HG02610 (cell line): Measurements from ENCODE around the gene A4GNT.
"Not testable (repeated sequence)": the region's sequence is repeated elsewhere in the genome, so short reads cannot be mapped to it uniquely, and the experiment has no call there.

Source experiments
- ATAC-seq: cut with Tn5 transposase; IDR thresholded peaks from one replicate; pipeline ENCODE4 v1.9.1; 2021; ENCODE audit warnings: mild to moderate bottlenecking, moderate library complexity; ENCODE audit not compliant: unreplicated experiment

Gene A4GNT

GRCh38 chr3:138119423-138119766, 12.8 kb downstream of the A4GNT start:
- ATAC-seq, result no peak

- ATAC-seq, result peak; percentile 75
Observed at GRCh38 chr3:138118612-138119422, 13.4 kb downstream of the A4GNT start.

DNA sequence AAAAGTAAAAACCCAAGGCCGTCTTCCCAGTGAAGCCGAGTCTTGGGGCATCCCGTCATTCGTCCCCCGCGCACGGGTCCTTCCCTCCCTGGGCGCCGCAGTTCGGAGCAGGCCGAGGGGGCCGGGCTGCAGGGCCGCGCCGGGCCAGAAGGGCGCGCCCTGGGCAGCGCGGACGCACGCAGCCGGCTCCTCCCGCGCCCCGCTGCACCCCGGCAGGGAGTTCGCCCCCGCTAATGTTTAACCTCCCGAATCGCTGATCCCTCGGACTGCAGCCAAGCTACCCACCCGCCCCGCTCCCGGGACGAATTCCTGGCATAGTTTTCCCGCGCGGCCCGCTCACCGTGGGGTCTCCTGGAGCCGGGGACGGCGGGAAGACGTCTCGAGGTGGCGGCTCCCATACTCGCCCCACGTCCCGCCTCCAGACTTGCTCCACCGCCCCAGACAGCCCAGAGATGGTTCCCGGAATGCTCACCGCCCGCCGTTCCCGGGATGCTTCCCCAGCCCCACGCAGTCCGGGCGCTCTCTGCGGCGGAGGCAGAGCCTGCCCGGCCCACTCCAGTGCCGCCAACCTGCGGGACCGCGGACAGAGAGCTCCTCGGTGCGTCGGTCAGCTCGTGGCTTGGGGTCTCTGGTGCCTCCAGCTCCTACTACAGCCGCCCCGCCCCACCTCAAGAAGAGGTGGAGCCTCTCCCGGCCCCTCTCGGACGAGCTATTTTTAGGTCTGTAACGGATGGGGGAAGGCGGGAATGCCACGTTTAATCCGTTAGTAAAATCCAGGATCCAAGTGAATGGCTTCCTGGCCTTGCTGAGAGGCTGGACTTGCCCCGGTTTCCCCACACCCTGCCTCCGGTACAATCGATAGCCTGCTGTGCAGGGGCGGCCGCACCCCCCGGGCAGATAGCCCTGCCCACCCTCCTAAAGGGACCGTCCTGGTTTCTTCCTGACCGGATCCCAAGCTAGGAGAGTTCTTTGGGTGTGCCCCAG, 16.9 kb downstream of the A4GNT start, which contains the start of gene DZIP1L:
Gene DZIP1L, minus strand, starts transcription at position 621 of the 984 bp plus-strand sequence. CDS start 11,637 bp downstream, outside the sequence.
- peak; percentile 76 for ATAC-seq

DNA sequence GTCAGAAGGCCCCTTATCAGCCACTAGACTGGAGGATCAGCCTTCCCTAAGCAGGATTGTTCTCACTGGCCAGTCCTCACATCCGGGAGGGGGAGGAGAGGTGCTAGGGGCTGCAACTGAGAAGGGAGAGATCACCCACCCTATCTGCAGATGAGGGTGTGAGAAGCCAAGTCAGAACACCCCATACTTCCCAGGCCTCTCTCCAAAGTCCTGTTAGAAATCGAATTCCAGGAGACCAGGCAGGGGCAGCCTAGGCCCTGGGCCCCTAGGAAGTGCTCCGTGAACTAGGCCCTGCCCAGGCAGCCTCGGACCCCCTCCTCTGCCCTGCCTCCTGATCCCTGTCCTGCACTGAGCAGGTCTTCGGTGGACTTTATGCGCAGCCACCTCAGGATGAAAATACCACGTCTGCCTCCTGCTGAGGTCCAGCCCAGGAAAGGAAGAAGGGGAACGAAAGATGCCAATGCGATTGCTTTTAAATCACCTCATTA, 17.7 kb downstream of the A4GNT start:
- no peak for ATAC-seq

- no peak for ATAC-seq
Observed at GRCh38 chr3:138113326-138113725, 18.9 kb downstream of the A4GNT start.

GRCh38 chr3:138112362-138112761, 19.8 kb downstream of the A4GNT start:
- ATAC-seq, result no peak

DNA sequence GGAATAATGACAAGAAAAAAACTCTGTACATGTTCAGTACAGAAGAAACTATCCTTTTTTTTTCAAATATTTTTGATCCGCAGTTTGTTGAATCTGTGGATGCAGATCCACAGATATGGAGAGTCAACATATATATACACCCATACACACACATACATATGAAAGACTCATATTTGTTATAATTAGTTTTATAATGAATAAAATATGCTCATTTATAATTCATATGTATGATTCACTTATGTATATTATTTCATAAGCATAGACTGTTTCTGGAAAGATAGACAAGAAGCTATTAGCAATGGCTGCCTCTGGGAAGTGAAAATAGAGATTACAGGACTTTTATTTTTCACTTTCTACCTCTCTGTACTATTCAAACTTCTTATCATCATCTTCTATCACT, 26.6 kb downstream of the A4GNT start:
- ATAC-seq, result no peak

- no peak for ATAC-seq
Observed at GRCh38 chr3:138103466-138103865, 28.7 kb downstream of the A4GNT start.

DNA sequence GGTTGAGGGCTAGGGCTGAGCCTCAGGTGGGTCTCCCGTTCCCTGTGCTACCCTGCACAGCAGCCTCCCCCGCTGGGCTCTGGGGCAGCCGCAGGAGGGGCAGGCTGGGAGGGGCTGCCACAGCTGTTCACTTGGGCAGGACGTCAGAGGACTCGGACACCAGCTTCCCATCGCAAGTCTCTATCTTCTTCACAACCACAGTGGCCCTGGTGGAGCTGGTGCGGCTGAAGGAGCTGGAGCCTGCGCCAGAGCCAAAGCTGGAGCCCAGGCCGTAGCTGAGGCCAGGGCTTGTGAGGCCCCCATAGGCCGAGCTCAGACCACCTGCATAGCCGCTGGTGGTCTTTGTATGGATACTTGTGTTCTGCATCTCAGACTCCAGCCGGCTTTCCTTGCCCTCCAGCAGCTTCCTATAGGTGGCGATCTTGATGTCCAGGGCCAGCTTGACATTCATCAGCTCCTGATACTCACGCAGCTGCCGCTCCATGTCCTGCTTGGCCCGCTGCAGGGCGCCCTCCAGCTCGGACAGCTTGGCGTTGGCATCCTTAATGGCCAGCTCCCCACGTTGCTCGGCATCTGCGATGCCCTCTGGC, 30.7 kb downstream of the A4GNT start:
- not testable (repeated sequence) for ATAC-seq

DNA sequence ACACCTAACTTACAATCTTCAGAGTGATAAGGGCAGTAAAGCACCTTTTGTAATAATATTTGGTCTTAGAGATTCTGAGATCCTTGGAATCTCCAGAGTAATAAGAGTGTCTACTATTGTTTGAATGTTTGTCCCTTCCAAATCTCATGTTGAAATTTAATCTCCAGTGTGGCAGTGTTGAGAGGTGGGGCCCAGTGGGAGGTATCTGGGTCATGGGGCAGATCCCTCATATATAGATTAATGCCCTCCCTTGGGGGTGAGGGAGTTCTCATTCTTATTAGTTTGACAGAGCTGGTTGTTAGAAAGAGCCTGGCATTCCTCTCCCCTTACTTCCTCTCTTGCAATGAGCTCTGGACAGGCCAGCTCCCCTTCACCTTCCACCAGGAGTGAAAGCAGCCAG, 32.8 kb downstream of the A4GNT start:
- ATAC-seq, result no peak

- no peak for ATAC-seq
Observed at GRCh38 chr3:138097192-138098172, 34.7 kb downstream of the A4GNT start.

GRCh38 chr3:138093721-138094120, 38.5 kb downstream of the A4GNT start:
- ATAC-seq, result no peak

- ATAC-seq, result no peak
Observed at GRCh38 chr3:138092023-138092422, 40.2 kb downstream of the A4GNT start.

DNA sequence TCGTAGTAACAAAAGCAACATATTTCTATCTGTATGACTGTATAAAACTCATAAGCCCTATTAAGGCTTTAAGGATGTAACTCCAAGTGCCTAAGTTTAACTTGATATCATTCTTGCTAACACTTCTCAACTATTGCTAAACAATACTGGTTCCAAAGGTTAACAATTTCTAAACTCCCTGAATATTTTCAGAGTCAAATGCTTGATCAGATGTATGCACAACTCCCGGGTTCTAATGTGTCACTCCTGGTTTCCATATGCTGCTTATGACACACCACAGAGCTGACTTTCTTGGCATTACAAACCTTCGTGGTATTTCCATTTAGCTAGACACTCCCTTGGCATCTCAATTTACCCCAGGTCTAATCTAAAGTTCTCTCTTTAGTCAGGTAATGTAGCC, 43.1 kb downstream of the A4GNT start:
- ATAC-seq, result no peak

DNA sequence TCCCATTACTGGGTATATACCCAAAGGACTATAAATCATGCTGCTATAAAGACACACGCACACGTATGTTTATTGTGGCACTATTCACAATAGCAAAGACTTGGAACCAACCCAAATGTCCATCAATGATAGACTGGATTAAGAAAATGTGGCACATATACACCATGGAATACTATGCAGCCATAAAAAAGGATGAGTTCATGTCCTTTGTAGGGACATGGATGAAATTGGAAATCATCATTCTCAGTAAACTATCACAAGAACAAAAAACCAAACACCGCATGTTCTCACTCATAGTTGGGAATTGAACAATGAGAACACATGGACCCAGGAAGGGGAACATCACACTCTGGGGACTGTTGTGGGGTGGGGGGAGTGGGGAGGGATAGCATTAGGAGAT, 46.4 kb downstream of the A4GNT start:
- ATAC-seq, result not testable (repeated sequence)

DNA sequence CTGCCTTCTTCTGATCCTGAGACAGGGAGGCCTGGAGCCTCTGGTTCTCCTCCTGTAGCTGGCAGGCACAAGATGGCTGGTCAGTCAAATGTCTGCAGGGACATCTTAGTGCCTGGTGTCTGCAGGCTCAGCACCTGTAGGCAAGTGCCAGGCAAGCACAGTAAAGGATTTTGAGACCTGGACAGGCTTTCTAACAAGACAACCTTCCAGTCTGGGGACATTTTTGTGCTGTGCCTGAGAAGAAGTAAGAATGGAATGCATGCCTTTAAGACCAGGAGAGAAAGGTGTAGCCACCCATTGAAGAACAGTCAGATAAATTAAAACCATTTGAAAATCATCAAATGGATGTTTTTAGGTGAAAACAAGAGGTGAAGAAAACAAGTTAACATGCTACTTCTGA, 48.0 kb downstream of the A4GNT start:
- no peak for ATAC-seq

GRCh38 chr3:138082992-138083386, 49.2 kb downstream of the A4GNT start:
- ATAC-seq, result peak; percentile 28

DNA sequence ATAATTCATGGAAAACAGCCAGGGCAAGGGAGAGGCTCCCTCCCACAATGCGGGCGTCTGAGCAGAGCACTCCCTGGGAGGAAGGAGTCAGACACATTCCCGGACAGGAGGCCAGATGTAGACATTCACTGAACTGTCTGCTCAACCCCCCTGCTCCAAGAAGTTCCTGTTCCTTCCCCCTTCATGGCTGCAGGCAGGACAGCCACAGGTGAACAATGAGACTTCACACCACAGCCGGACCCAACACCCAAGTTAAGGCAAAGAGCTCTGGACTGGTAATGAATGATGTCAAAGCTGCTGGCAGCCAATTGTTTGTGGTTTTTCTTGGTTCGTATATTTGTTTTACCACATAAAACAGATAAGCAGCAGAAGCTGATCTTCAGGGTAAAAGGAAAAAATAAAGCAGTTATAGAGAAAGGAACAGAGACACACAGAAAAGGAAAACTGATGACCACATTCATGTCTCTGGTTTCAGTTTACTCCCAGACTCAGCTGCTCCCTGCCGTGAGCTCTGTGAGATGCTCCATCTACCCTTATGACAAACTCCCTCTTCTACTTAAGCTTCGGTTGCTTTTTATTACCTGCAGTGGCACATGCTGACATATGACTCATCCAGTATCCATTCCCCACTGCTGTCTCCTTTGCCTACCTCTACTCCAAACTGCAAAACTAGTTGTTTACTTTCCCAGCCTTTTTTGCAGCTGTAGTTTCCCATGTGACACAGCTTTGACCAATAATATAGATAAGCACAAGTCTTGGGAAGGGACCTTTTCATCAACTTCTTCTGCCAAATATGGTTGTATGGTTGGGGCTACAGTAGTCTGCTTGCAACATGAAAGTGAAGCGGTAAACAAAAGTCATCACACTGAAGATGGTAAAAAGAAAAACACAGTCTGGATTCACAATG, 49.9 kb downstream of the A4GNT start:
- ATAC-seq, result peak; percentile 55
